GM20431 (cell line): ENCODE data around the gene DRAM1.

Source experiments
- in situ Hi-C: fragments of 300-500 bp; cut with MseI, MboI; formaldehyde crosslinking; loops from one replicate; pipeline ENCODE4 v1.15.0; 2020; ENCODE audit warnings: low sequenced_read_pairs; ENCODE audit not compliant: unreplicated experiment

DRAM1 gene

DNA sequence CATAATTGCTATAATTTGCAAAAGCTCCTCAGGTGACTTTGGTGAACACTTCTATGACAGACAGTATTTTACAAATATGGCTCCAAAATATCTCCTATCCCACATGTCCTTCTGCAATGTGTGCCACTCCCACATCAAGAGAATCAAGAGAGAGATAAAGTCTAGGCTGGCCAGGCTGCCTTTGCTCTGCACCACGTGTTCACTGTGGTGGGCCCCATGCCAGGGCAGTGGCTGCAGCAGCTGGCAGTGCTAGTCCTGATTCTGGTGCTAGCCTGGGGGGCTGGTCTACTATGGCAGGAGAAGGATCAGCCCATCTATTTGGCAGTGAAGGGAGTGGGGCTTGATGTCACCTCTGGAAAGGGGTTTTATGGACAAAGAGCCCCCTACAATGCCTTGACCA, 86.3 kb downstream of the DRAM1 start:
- in situ Hi-C loops = no loop called here

DNA sequence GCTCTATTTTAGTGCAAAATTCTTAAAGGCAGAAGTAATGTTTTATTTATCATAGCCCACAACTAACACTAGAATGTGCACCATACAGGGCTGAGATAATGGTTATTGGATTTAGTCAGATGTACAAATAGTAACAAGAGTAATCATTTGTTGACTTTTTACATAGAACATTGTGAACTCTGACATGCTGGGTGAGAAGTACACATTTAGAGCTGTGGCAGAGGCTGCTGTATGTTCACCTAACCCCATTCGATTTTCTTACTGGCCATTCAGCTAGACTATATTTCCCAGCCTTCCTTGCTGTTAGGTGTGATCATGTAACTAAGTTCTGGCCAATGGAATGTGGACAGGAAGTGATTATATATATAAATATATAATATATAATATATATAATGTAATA, 89.1 kb downstream of the DRAM1 start:
- in situ Hi-C loops = no loop called here

DNA sequence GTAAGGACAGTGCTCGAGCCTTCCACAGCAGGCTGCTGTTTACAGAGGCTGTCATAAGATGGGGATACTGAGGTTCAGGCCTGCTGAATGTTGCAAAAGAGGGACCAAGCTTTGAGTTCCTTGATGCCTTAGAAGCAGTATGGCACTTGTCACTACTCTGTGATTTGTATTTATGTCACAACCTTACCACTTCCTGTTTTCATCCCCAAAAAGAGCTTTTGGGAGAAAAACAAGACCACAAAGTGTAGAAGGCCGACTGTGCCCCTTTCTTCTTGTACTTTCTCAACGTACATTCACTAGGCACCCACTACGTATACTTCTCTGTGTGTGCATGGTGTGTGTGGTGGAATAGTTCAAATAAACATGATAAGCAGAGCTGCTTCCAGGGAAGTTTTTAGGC, 90.1 kb downstream of the DRAM1 start:
- in situ Hi-C loops = no loop called here

DNA sequence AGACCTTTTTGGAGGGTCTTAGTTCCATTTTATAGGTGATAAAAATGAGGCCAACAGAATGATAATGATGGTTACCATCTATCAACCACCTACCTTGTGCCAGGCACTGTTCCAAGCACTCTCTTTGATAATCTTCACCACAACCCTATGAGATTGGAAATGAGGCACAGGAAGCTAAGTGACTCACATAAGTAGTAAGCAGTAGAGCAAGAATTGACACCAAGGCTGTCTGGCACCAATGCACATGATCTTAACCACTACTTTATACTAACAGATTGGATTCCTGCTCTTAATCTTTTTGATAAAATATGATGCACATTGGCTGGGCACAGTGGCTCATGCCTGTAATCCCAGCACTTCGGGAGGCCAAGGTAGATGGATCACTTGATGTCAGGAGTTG, 91.4 kb downstream of the DRAM1 start:
- in situ Hi-C loops = no loop called here
